HuH-7.5 (cell line): ENCODE data around the gene TNFRSF14.

ENCODE experiments used
- DNase-seq: peaks from one replicate; pipeline ENCODE4 v3.0.0; 2011; ENCODE audit warnings: low spot score

TNFRSF14 gene

GRCh38 chr1:2588661-2589430 is 32.7 kb downstream of the TNFRSF14 start:
- DNase-seq, result no peak

GRCh38 chr1:2589431-2590232 is 33.5 kb downstream of the TNFRSF14 start:
- no peak for DNase-seq

GRCh38 chr1:2590233-2591141 is 34.3 kb downstream of the TNFRSF14 start:
- no peak for DNase-seq

- no peak for DNase-seq
Observed at GRCh38 chr1:2591233-2591580, 35.0 kb downstream of the TNFRSF14 start.

GRCh38 chr1:2591581-2592261 is 35.5 kb downstream of the TNFRSF14 start:
- no peak for DNase-seq

- no peak for DNase-seq
Observed at GRCh38 chr1:2592672-2593071, 36.5 kb downstream of the TNFRSF14 start.

- DNase-seq, result no peak
Observed at GRCh38 chr1:2593251-2593878, 37.2 kb downstream of the TNFRSF14 start.

GRCh38 chr1:2594001-2594640 is 38.0 kb downstream of the TNFRSF14 start:
- DNase-seq, result no peak

GRCh38 chr1:2594641-2595131 is 38.5 kb downstream of the TNFRSF14 start:
- DNase-seq, result no peak

GRCh38 chr1:2595261-2595811 is 39.2 kb downstream of the TNFRSF14 start:
- no peak for DNase-seq

GRCh38 chr1:2595812-2596529 is 39.8 kb downstream of the TNFRSF14 start:
- DNase-seq, result no peak

- no peak for DNase-seq
Observed at GRCh38 chr1:2596530-2597333, 40.6 kb downstream of the TNFRSF14 start.

GRCh38 chr1:2597441-2598328 is 41.5 kb downstream of the TNFRSF14 start:
- no peak for DNase-seq

GRCh38 chr1:2598329-2598931 is 42.3 kb downstream of the TNFRSF14 start:
- DNase-seq, result no peak

GRCh38 chr1:2601721-2602303 is 45.6 kb downstream of the TNFRSF14 start:
- no peak for DNase-seq

- DNase-seq, result no peak
Observed at GRCh38 chr1:2602311-2602835, 46.2 kb downstream of the TNFRSF14 start.
